ENCODE data around the gene PNISR.

DNA sequence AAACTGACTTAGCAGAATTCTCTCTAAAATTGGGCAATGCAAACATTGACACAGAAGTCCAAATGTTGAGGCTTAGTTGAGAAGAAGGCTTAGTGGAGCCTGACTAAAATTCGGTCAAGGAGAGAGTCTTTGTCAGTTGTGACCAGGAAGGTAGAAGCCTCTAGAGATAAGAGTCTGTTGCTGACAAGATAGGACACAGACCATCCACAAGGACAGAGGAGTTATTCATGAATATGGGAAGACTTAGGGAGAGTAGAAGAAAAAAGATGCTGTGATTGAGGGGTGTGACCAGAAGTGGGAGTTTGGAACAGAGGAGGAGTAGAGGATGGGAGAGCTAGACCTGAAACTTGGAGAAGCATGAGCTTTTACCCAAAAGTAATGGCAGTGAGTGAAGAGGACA is 68.5 kb downstream of the PNISR start:
- no peak for TF ChIP-seq FOXP2 (optimal IDR thresholded peaks at IDR 0.05; ENCODE audit: control extremely low read depth, extremely low read length, insufficient read depth)
- TF ChIP-seq EZH2 (IDR thresholded peaks at IDR 0.05) = no peak
- no peak for TF ChIP-seq POLR2AphosphoS5 (IDR thresholded peaks at IDR 0.05; ENCODE audit: borderline replicate concordance, low read depth, low read length)

Measured in SK-N-MC (cell line).